HEK293 (cell line): Measurements from ENCODE around the gene FAM89A.

Source experiments
- OVOL3 ChIP-seq: fragments of 450-650 bp; formaldehyde crosslinking; IDR thresholded peaks from 2 replicates; pipeline ENCODE4 v1.5.1; 2016; ENCODE audit warnings: missing biosample characterization, missing genetic modification characterization
- PRDM1 ChIP-seq: fragments of 450-650 bp; formaldehyde crosslinking; IDR thresholded peaks from 2 replicates; pipeline ENCODE4; 2016; ENCODE audit warnings: missing biosample characterization, missing genetic modification characterization
- SCRT2 ChIP-seq: fragments of 450-650 bp; formaldehyde crosslinking; IDR thresholded peaks from 2 replicates; pipeline ENCODE4 v1.5.1; 2016; ENCODE audit warnings: missing biosample characterization, missing genetic modification characterization
- ZBTB7A ChIP-seq: fragments of 450-650 bp; formaldehyde crosslinking; IDR thresholded peaks from 2 replicates; pipeline ENCODE4 v1.5.1; 2016; ENCODE audit warnings: low read depth, missing biosample characterization, missing genetic modification characterization
- ZFHX2 ChIP-seq: fragments of 450-650 bp; formaldehyde crosslinking; conservative IDR thresholded peaks from 2 replicates; pipeline ENCODE4 v1.5.1; 2016; ENCODE audit warnings: missing biosample characterization, missing genetic modification characterization
- ZIC2 ChIP-seq: fragments of 450-650 bp; formaldehyde crosslinking; IDR thresholded peaks from 2 replicates; pipeline ENCODE4 v1.5.1; 2016; ENCODE audit warnings: missing biosample characterization, missing genetic modification characterization
- ZNF114 ChIP-seq: fragments of 450-650 bp; formaldehyde crosslinking; IDR thresholded peaks from 2 replicates; pipeline ENCODE4 v1.5.0; 2017; ENCODE audit warnings: missing biosample characterization, missing genetic modification characterization
- ZNF138 ChIP-seq: fragments of 450-650 bp; formaldehyde crosslinking; IDR thresholded peaks from 2 replicates; pipeline ENCODE4 v1.5.1; 2016; ENCODE audit warnings: missing biosample characterization, missing genetic modification characterization, borderline replicate concordance
- ZNF239 ChIP-seq: fragments of 450-650 bp; formaldehyde crosslinking; IDR thresholded peaks from 2 replicates; pipeline ENCODE4 v1.5.1; 2016; ENCODE audit warnings: missing biosample characterization, missing genetic modification characterization
- ZNF292 ChIP-seq: fragments of 450-650 bp; formaldehyde crosslinking; IDR thresholded peaks from 2 replicates; pipeline ENCODE4 v1.5.1; 2016; ENCODE audit warnings: low read depth, missing biosample characterization, missing genetic modification characterization, borderline replicate concordance
- ZNF311 ChIP-seq: fragments of 450-650 bp; formaldehyde crosslinking; IDR thresholded peaks from 2 replicates; pipeline ENCODE4 v1.5.1; 2017; ENCODE audit warnings: missing biosample characterization, missing genetic modification characterization, borderline replicate concordance
- ZNF366 ChIP-seq: fragments of 450-650 bp; formaldehyde crosslinking; conservative IDR thresholded peaks from 2 replicates; pipeline ENCODE4 v1.5.1; 2016; ENCODE audit warnings: missing biosample characterization, missing genetic modification characterization
- ZNF394 ChIP-seq: fragments of 450-650 bp; formaldehyde crosslinking; IDR thresholded peaks from 2 replicates; pipeline ENCODE4 v1.5.1; 2016; ENCODE audit warnings: missing biosample characterization, missing genetic modification characterization, mild to moderate bottlenecking, moderate library complexity, borderline replicate concordance
- ZNF473 ChIP-seq: fragments of 450-650 bp; formaldehyde crosslinking; IDR thresholded peaks from 2 replicates; pipeline ENCODE4 v1.5.1; 2017; ENCODE audit warnings: missing biosample characterization, missing genetic modification characterization
- ZNF658 ChIP-seq: fragments of 450-650 bp; formaldehyde crosslinking; IDR thresholded peaks from 2 replicates; pipeline ENCODE4; 2016; ENCODE audit warnings: missing biosample characterization, missing genetic modification characterization
- ZNF670 ChIP-seq: fragments of 450-650 bp; formaldehyde crosslinking; IDR thresholded peaks from 2 replicates; pipeline ENCODE4 v1.5.1; 2016; ENCODE audit warnings: missing biosample characterization, missing genetic modification characterization, low read depth
- TF ChIP-seq, protein P1 (sequence below): fragments of 450-650 bp; formaldehyde crosslinking; IDR thresholded peaks from 2 replicates; pipeline ENCODE4 v1.5.1; 2016; ENCODE audit warnings: missing biosample characterization, missing genetic modification characterization
- TF ChIP-seq, protein P2 (sequence below): fragments of 450-650 bp; formaldehyde crosslinking; IDR thresholded peaks from 2 replicates; pipeline ENCODE4 v1.5.1; 2016; ENCODE audit warnings: missing biosample characterization, missing genetic modification characterization
- TF ChIP-seq, protein P3 (sequence below): fragments of 450-650 bp; formaldehyde crosslinking; IDR thresholded peaks from 2 replicates; pipeline ENCODE4; 2016; ENCODE audit warnings: missing biosample characterization, missing genetic modification characterization
- TF ChIP-seq, protein P4 (sequence below): fragments of 450-650 bp; formaldehyde crosslinking; IDR thresholded peaks from 2 replicates; pipeline ENCODE4 v1.5.1; 2016; ENCODE audit warnings: missing biosample characterization, missing genetic modification characterization
- TF ChIP-seq, protein P5 (sequence below): fragments of 450-650 bp; formaldehyde crosslinking; IDR thresholded peaks from 2 replicates; pipeline ENCODE4 v1.5.1; 2016; ENCODE audit warnings: missing biosample characterization, missing genetic modification characterization, borderline replicate concordance
- TF ChIP-seq, protein P6 (sequence below): fragments of 450-650 bp; formaldehyde crosslinking; conservative IDR thresholded peaks from 2 replicates; pipeline ENCODE4 v1.5.1; 2016; ENCODE audit warnings: low read depth, missing biosample characterization, missing genetic modification characterization

Gene FAM89A

DNA sequence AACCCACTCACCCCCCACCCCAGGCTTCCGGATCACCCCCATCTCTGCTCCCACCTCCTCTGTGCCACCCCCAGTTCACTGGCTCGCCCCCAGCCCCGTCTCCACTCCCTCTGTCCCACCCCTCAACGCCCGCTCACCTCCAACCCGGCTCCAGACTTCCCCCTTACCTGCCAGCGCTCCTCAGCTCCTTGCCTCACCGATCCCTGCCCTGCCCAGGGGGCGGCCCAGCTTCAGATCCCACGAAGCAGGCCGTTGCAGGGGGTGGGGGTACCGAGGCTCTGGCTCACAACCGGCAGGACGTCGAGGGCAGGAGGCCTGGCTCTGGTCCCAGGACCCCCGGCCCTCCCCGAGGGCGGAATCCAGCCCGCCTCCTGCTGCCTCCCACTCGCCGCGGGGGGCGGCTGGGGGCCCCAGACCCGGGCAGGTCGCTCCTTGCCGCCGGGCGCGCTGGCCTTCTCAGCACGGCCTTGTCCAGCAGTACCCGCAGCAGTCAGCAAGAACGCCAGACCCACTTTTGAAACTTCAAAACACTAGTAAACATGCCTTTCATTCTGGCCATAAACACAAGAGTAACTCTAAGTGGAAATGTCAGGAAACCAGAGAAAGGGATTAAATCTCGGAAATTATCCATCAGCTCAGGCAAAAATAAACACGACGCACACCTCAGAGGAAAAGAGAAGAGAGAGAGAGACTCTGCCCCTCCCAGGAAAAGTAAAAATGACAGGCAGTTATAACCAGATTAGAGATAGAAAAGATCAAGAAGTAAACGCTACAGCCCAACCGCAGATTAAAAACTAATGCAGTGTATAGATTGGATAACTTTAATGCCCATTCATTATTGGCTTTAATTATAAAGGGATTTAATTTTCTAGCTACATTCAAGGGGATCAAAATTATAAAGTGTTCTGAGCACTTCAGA is 1.0 kb upstream of the FAM89A start (continued):
- TF ChIP-seq, protein P1, sequence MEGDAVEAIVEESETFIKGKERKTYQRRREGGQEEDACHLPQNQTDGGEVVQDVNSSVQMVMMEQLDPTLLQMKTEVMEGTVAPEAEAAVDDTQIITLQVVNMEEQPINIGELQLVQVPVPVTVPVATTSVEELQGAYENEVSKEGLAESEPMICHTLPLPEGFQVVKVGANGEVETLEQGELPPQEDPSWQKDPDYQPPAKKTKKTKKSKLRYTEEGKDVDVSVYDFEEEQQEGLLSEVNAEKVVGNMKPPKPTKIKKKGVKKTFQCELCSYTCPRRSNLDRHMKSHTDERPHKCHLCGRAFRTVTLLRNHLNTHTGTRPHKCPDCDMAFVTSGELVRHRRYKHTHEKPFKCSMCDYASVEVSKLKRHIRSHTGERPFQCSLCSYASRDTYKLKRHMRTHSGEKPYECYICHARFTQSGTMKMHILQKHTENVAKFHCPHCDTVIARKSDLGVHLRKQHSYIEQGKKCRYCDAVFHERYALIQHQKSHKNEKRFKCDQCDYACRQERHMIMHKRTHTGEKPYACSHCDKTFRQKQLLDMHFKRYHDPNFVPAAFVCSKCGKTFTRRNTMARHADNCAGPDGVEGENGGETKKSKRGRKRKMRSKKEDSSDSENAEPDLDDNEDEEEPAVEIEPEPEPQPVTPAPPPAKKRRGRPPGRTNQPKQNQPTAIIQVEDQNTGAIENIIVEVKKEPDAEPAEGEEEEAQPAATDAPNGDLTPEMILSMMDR: peak; percentile 14; the same call in 1 of the 2 replicates
- TF ChIP-seq, protein P2, sequence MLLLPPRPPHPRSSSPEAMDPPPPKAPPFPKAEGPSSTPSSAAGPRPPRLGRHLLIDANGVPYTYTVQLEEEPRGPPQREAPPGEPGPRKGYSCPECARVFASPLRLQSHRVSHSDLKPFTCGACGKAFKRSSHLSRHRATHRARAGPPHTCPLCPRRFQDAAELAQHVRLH (tag by site-specific recombination): no peak
- TF ChIP-seq, protein P3, sequence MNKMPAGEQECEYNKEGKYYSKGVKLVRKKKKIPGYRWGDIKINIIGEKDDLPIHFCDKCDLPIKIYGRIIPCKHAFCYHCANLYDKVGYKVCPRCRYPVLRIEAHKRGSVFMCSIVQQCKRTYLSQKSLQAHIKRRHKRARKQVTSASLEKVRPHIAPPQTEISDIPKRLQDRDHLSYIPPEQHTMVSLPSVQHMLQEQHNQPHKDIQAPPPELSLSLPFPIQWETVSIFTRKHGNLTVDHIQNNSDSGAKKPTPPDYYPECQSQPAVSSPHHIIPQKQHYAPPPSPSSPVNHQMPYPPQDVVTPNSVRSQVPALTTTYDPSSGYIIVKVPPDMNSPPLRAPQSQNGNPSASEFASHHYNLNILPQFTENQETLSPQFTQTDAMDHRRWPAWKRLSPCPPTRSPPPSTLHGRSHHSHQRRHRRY (tag by site-specific recombination): no peak
- TF ChIP-seq ZIC2 (tag by site-specific recombination): peak; percentile 97
- no peak for TF ChIP-seq ZNF394
- no peak for TF ChIP-seq ZNF114 (tag by site-specific recombination)
- TF ChIP-seq ZNF311 (tag by site-specific recombination): no peak
- TF ChIP-seq ZFHX2: peak; percentile 98
- no peak for TF ChIP-seq ZNF239 (tag by site-specific recombination)
- TF ChIP-seq SCRT2 (tag by site-specific recombination): no peak
- TF ChIP-seq, protein P4, sequence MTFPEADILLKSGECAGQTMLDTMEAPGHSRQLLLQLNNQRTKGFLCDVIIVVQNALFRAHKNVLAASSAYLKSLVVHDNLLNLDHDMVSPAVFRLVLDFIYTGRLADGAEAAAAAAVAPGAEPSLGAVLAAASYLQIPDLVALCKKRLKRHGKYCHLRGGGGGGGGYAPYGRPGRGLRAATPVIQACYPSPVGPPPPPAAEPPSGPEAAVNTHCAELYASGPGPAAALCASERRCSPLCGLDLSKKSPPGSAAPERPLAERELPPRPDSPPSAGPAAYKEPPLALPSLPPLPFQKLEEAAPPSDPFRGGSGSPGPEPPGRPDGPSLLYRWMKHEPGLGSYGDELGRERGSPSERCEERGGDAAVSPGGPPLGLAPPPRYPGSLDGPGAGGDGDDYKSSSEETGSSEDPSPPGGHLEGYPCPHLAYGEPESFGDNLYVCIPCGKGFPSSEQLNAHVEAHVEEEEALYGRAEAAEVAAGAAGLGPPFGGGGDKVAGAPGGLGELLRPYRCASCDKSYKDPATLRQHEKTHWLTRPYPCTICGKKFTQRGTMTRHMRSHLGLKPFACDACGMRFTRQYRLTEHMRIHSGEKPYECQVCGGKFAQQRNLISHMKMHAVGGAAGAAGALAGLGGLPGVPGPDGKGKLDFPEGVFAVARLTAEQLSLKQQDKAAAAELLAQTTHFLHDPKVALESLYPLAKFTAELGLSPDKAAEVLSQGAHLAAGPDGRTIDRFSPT (tag by site-specific recombination): peak; percentile 9; the same call in 1 of the 2 replicates
- TF ChIP-seq PRDM1 (tag by site-specific recombination): peak; percentile 66
- peak; percentile 58; the same call in 1 of the 2 replicates for TF ChIP-seq OVOL3 (tag by site-specific recombination)
- TF ChIP-seq, protein P5, sequence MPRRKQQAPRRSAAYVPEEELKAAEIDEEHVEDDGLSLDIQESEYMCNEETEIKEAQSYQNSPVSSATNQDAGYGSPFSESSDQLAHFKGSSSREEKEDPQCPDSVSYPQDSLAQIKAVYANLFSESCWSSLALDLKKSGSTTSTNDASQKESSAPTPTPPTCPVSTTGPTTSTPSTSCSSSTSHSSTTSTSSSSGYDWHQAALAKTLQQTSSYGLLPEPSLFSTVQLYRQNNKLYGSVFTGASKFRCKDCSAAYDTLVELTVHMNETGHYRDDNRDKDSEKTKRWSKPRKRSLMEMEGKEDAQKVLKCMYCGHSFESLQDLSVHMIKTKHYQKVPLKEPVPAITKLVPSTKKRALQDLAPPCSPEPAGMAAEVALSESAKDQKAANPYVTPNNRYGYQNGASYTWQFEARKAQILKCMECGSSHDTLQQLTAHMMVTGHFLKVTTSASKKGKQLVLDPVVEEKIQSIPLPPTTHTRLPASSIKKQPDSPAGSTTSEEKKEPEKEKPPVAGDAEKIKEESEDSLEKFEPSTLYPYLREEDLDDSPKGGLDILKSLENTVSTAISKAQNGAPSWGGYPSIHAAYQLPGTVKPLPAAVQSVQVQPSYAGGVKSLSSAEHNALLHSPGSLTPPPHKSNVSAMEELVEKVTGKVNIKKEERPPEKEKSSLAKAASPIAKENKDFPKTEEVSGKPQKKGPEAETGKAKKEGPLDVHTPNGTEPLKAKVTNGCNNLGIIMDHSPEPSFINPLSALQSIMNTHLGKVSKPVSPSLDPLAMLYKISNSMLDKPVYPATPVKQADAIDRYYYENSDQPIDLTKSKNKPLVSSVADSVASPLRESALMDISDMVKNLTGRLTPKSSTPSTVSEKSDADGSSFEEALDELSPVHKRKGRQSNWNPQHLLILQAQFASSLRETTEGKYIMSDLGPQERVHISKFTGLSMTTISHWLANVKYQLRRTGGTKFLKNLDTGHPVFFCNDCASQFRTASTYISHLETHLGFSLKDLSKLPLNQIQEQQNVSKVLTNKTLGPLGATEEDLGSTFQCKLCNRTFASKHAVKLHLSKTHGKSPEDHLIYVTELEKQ (tag by site-specific recombination): no peak
- TF ChIP-seq ZNF138 (tag by site-specific recombination): no peak
- TF ChIP-seq ZNF658 (tag by site-specific recombination): no peak
- no peak for TF ChIP-seq ZNF670 (tag by site-specific recombination)
- TF ChIP-seq, protein P6, sequence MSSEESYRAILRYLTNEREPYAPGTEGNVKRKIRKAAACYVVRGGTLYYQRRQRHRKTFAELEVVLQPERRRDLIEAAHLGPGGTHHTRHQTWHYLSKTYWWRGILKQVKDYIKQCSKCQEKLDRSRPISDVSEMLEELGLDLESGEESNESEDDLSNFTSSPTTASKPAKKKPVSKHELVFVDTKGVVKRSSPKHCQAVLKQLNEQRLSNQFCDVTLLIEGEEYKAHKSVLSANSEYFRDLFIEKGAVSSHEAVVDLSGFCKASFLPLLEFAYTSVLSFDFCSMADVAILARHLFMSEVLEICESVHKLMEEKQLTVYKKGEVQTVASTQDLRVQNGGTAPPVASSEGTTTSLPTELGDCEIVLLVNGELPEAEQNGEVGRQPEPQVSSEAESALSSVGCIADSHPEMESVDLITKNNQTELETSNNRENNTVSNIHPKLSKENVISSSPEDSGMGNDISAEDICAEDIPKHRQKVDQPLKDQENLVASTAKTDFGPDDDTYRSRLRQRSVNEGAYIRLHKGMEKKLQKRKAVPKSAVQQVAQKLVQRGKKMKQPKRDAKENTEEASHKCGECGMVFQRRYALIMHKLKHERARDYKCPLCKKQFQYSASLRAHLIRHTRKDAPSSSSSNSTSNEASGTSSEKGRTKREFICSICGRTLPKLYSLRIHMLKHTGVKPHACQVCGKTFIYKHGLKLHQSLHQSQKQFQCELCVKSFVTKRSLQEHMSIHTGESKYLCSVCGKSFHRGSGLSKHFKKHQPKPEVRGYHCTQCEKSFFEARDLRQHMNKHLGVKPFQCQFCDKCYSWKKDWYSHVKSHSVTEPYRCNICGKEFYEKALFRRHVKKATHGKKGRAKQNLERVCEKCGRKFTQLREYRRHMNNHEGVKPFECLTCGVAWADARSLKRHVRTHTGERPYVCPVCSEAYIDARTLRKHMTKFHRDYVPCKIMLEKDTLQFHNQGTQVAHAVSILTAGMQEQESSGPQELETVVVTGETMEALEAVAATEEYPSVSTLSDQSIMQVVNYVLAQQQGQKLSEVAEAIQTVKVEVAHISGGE (tag by site-specific recombination): no peak
- no peak for TF ChIP-seq ZNF292
- TF ChIP-seq ZBTB7A (tag by site-specific recombination): no peak
- no peak for TF ChIP-seq ZNF473 (tag by site-specific recombination)
- 0 out of 2 replicates have a peak, but pooled peaks have one; percentile 38 for TF ChIP-seq ZNF366 (tag by site-specific recombination)
